Stimulated activated CD4-positive, alpha-beta T cell treated with anti-CD3 and anti-CD28 coated beads, TNF-alpha, amount 100 ng/mL, for 24 hours (primary cell): Measurements from ENCODE around the gene FAF1.

Source experiments
- DNase-seq, 3 experiments: peaks; one replicate each; pipeline ENCODE4 v3.0.0-alpha.2; 2020; ENCODE audit warnings: low read depth in 3 of 3

The FAF1 gene

GRCh38 chr1:50416553-50417453 is 543.3 kb downstream of the FAF1 start:
- DNase-seq = no peak

GRCh38 chr1:50416150-50416527 is 543.9 kb downstream of the FAF1 start:
- DNase-seq = no peak

GRCh38 chr1:50415235-50416149 is 544.6 kb downstream of the FAF1 start:
- DNase-seq = no peak

GRCh38 chr1:50414853-50415234 is 545.2 kb downstream of the FAF1 start:
- no peak for DNase-seq

GRCh38 chr1:50412813-50413476 is 547.1 kb downstream of the FAF1 start:
- DNase-seq = no peak

- no peak for DNase-seq
Observed at GRCh38 chr1:50405814-50406213, 554.3 kb downstream of the FAF1 start.

- no peak for DNase-seq
Observed at GRCh38 chr1:50393522-50394120, 566.4 kb downstream of the FAF1 start.
